Stimulated activated CD8-positive, alpha-beta memory T cell treated with anti-CD3 and anti-CD28 coated beads, Interleukin-12 subunit alpha, Interleukin-12 subunit beta, amount 100 ng/mL, for 4 hours (primary cell): Measurements from ENCODE around the gene MUC2.

Experiments
- DNase-seq: peaks from one replicate; pipeline ENCODE4 v3.0.0-alpha.2; 2020; ENCODE audit warnings: low read depth

MUC2 gene

DNA sequence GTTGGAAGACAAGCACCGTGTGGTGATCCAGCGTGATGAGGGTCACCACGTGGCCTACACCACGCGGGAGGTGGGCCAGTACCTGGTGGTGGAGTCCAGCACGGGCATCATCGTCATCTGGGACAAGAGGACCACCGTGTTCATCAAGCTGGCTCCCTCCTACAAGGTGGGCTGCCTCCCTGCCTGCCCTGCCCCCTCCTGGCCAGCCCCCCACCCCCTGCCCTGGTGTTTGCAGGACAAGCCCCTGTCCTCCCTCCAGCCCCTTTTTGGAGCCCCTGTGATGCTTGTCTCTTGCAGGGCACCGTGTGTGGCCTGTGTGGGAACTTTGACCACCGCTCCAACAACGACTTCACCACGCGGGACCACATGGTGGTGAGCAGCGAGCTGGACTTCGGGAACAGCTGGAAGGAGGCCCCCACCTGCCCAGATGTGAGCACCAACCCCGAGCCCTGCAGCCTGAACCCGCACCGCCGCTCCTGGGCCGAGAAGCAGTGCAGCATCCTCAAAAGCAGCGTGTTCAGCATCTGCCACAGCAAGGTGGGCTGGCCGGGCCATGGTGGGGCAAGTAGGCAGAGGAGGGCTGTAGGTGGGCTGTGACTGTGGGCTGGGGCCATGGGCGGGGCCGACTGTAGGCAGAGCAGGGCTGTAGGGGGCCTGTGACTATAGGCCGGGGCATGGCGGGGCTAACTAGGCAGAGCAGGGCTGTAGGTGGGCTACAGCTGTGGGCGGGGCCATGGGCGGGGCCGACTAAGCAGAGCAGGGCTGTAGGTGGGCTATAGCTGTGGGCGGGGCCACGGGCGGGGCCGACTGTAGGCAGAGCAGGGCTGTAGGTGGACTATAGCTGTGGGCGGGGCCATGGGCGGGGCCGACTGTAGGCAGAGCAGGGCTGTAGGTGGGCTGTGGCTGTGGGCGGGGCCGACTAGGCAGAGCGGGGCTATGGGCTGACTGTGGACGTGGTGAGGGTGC, 13.6 kb downstream of the MUC2 start:
- DNase-seq, result no peak

- DNase-seq, result no peak
Measured at GRCh38 chr11:1088927-1089737, 14.5 kb downstream of the MUC2 start.

- DNase-seq, result no peak
Measured at GRCh38 chr11:1089738-1090599, 15.3 kb downstream of the MUC2 start.

DNA sequence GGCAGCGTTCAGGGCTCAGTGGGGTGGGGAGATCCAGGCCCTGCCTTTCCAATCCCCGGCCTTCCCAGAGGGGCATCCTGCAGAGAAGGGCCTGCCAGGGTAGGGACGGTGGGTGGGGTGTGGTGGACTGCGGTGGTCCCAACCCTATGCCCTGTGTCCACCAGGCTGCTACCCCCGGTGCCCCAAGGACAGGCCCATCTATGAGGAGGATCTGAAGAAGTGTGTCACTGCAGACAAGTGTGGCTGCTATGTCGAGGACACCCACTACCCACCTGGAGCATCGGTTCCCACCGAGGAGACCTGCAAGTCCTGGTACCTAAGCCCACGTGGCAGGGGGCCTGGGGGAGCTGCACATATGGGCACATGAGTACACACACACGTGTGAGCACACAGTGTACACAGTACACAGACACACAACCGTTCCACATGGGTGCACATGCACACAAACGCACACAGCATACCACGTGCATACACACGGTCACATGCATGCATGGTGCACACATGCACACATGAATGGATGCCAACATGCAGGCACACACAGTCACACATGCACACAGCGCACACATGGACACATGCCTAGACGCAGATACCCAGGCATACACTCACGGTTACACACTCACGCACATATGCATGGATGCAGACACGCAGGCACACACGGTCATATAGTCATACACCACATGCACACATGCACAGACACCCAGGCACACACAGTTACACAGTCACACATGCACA, 16.1 kb downstream of the MUC2 start:
- no peak for DNase-seq

DNA sequence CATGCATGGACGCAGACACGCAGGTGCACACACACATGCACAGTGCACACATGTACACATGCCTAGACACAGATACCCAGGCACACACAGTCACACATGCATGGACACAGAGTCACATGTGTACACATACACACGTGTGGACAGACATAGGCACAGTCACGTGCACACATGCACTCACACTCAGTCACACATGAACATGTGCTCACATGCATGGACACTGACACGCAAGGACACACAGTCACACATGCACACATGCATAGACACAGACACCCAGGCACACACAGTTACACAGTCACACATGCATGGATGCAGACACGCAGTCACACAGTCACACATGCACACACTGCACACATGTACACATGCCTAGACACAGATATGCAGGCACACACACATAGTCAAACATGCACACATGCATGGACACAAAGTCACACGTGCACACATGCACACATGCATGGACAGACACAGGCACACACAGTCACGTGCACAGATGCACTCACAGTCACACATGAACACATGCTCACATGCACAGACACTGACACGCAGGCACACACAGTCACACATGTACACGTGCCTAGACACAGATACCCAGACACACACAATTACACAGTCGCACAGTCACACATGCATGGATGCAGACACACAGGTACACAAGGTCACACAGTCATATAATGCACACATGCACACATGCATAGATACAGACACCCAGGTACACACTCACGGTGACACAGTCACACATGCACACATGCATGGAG, 16.8 kb downstream of the MUC2 start:
- DNase-seq, result no peak

GRCh38 chr11:1092145-1092670, 17.5 kb downstream of the MUC2 start:
- DNase-seq, result no peak

DNA sequence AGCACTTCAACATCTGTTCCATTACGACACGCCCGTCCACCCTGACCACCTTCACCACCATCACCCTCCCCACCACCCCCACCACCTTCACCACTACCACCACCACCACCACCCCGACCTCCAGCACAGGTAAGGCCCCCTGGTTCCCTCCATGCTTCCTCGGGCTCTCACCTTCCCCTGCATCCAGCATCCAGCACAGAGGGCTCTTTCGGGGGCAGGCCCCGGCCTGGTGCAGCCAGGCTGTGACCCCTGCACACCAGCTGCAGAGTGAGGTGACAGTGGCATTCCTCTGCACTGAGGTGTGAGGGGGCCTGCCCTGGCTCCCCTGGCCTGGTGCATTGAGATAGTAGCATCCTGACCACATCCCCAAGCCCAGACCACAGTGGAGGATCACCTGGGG, 18.2 kb downstream of the MUC2 start:
- no peak for DNase-seq

GRCh38 chr11:1099519-1100355, 25.1 kb downstream of the MUC2 start:
- DNase-seq, result no peak

DNA sequence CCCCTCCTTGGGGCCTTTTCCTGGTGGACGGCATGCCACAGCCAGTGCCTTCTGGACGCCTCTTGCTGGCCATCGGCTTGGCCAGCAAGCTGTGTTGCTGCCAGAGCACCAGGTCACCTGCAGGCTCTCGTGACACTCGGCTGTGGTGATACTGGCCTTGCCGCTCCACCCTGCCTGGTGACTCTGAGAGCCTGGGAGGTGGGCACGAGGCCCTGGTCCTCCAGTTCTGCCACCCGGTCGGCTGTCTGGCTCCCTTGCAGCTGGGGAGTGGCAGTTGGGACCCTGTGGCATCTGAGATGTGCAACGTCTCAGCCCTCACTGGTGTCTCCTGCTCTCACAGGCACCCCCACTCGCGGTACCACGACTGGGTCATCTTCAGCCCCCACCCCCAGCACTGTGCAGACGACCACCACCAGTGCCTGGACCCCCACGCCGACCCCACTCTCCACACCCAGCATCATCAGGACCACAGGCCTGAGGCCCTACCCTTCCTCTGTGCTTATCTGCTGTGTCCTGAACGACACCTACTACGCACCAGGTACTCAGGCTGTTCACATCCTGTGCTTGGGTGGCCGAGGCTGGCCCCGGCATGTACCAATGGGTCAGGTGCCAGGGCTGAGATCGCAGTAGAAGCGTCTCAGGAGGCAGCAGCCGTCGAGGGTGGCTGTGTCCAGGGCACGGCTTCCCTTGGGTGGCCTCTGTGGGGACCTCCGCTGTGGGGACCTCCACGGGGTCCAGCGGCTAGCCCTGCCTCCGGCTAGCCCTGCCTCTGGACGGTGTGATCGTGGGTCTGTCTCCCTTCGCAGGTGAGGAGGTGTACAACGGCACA, 26.0 kb downstream of the MUC2 start:
- DNase-seq, result no peak

DNA sequence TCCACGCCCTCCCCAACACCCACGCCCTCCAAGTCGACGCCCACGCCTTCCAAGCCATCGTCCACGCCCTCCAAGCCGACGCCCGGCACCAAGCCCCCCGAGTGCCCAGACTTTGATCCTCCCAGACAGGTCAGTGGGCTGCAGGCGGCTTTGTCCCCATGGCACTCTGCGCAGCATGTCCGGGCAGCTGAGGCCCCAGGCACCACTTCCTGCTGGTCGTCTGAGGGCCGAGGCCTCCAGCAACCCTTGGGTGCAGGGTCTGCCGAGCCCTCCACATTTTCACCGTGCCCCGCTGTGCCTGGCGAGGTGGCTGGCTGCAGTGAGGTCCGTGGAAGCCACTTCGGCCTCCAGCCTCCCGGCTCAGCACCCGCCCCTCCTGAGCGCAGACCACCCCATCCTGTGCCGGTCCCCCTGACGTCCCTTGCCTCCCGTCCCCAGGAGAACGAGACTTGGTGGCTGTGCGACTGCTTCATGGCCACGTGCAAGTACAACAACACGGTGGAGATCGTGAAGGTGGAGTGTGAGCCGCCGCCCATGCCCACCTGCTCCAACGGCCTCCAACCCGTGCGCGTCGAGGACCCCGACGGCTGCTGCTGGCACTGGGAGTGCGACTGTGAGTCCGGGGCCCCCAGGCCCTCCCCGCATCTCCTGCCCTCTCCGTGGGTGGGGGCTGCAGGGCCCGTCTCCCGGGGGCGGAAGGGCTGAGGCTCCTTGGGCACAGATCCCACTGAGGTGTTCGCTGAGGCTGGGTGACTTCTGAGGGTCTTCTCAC, 26.8 kb downstream of the MUC2 start:
- DNase-seq, result no peak

DNA sequence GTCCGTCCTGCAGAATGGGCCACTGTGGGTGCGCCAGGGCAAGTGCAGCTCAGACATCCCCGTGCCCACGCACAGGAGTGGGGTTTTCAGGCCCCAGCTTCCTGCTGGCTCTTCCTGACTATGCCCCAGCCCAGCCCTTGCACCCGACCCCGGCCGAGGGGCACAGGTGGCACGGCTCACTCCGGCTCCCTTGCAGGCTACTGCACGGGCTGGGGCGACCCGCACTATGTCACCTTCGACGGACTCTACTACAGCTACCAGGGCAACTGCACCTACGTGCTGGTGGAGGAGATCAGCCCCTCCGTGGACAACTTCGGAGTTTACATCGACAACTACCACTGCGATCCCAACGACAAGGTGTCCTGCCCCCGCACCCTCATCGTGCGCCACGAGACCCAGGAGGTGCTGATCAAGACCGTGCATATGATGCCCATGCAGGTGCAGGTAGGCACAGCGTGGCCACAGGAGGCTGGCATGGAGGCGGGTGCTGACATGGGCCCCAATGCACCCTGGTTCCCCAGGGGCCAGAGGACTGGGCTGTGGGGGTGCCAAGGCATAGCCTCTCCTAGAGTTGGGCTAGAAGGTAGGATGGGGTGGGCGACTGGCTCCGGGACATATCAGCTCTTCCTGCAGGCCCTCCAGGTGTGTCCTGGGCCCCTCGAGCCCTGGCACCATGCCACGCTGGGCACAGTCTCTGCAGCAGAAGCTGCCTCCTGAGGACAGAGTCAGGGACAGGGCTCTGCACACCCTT, 27.7 kb downstream of the MUC2 start:
- DNase-seq, result no peak

DNA sequence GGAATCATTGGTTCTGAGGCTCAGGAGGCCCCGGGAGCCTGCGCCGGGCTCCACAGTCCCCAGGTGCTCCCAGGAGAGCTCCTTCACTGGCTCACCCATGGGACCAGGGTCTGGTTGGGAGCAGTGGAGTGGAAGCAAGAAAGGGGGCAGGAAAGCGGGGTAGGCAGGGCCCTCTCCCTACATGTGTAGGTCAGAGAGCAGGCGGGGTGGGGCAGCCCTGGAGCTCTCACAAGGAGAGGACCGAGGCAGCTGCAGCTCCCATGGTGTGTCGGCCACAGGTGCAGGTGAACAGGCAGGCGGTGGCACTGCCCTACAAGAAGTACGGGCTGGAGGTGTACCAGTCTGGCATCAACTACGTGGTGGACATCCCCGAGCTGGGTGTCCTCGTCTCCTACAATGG, 28.3 kb downstream of the MUC2 start:
- DNase-seq, result no peak

DNA sequence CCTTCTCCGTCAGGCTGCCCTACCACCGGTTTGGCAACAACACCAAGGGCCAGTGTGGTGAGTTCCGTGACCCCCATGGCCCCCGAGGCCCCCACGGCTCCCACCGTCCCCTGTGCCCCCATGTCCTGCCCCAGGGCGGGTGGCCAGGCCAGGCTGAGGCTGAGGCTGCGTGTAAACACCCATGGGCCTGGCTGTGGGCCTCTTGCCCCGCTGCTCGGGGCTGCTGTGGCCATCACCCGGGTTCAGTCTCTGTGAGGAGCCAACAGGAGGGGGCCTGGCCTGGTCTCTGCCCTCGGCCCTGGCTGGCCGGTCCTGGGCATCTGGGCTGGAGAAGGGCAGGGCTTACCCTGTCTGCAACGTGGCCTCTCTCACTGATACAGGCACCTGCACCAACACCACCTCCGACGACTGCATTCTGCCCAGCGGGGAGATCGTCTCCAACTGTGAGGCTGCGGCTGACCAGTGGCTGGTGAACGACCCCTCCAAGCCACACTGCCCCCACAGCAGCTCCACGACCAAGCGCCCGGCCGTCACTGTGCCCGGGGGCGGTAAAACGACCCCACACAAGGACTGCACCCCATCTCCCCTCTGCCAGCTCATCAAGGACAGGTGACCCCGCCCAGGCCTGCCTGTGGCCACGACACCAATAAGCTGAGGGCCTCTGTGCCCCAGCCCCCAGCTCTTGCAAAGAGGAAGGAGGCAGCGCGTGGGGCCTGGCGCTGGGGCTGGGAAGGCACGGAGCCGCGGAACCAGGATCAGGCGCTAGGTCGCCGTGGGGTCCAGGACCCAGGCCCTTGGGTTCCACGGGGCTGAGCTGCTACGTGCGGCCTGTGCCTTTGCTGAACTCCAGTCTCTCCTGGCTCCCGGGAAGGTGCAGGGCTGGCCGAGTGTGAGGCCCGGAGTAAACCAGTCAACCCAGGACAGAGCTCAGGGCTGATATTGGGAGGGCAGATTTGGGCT, 29.0 kb downstream of the MUC2 start:
- DNase-seq, result no peak

GRCh38 chr11:1104411-1105182, 29.9 kb downstream of the MUC2 start:
- no peak for DNase-seq

DNA sequence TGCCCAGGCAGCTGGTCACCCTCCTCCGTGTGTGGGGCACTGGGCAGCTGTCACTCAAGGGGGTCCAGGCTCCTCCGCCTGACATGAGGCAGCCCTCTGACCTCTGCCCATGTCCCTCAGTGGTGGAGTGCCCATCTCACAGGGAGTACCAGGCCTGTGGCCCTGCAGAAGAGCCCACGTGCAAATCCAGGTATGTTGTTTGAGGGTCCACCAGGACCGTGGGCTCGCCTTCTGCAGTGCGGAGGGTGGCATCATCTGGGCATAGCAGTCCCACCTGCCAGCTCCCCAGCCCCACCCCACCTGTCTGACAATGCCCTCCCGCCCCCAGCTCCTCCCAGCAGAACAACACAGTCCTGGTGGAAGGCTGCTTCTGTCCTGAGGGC, 30.5 kb downstream of the MUC2 start:
- DNase-seq, result no peak
